ENCODE results near the gene ELOVL6.

GRCh38 chr4:110247591-110247990, 49.2 kb upstream of the ELOVL6 start:
- no peak for TF ChIP-seq POLR2A (IDR thresholded peaks at IDR 0.05)
- TF ChIP-seq, protein P1, sequence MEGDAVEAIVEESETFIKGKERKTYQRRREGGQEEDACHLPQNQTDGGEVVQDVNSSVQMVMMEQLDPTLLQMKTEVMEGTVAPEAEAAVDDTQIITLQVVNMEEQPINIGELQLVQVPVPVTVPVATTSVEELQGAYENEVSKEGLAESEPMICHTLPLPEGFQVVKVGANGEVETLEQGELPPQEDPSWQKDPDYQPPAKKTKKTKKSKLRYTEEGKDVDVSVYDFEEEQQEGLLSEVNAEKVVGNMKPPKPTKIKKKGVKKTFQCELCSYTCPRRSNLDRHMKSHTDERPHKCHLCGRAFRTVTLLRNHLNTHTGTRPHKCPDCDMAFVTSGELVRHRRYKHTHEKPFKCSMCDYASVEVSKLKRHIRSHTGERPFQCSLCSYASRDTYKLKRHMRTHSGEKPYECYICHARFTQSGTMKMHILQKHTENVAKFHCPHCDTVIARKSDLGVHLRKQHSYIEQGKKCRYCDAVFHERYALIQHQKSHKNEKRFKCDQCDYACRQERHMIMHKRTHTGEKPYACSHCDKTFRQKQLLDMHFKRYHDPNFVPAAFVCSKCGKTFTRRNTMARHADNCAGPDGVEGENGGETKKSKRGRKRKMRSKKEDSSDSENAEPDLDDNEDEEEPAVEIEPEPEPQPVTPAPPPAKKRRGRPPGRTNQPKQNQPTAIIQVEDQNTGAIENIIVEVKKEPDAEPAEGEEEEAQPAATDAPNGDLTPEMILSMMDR (IDR thresholded peaks at IDR 0.05) = no peak
